ENCODE results near the gene CIITA. TPM values are rescaled to one million over a fixed set of nuclear protein-coding genes. Genes with fewer than 3 reads are reported as not detected.
"Not testable (repeated sequence)": the region's sequence is repeated elsewhere in the genome, so short reads cannot be mapped to it uniquely, and the experiment has no call there.

Gene CIITA
- 1 to 10 TPM; 2.8 to 5.5 TPM for polyA plus RNA-seq

DNA sequence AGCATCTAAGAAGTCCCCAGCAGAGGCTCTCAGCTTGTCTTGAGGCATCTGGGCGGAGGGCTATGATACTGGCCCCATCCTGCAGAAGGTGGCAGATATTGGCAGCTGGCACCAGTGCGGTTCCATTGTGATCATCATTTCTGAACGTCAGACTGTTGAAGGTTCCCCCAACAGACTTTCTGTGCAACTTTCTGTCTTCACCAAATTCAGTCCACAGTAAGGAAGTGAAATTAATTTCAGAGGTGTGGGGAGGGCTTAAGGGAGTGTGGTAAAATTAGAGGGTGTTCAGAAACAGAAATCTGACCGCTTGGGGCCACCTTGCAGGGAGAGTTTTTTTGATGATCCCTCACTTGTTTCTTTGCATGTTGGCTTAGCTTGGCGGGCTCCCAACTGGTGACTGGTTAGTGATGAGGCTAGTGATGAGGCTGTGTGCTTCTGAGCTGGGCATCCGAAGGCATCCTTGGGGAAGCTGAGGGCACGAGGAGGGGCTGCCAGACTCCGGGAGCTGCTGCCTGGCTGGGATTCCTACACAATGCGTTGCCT, at the start of gene CIITA:
Gene CIITA (plus strand): TSS at position 404 of the 543 bp plus-strand sequence. CDS start 129 bp downstream, at position 533.
- Histone ChIP-seq H3K27ac (ENCODE audit: low read depth in 2 of 2, low read length in 1 of 2) (peak within 1 kb of the TSS in 1 of 2 donors; percentile 17), H3K4me3 (ENCODE audit: low read depth in 1 of 2, low read length in 2 of 2) (peak within 1 kb of the TSS; percentile 7 to 25), H3K4me1 (ENCODE audit: control insufficient read depth in 2 of 2, insufficient read depth in 2 of 2, low read length in 1 of 2) (peaks cover 6 to 7% of the 10 kb centered on the region in 2 donors), H3K9me3 (ENCODE audit: control insufficient read depth in 2 of 2, insufficient read depth in 1 of 2, low read depth in 1 of 2, low read length in 1 of 2) (no peaks in the 10 kb centered on the region), H3K36me3 (ENCODE audit: control insufficient read depth in 2 of 2, insufficient read depth in 2 of 2, low read length in 1 of 2) (no peaks in the 10 kb centered on the region), H3K27me3 (ENCODE audit: control insufficient read depth in 1 of 2, insufficient read depth in 2 of 2, low read length in 2 of 2) (no peaks in the 10 kb centered on the region)
- 34 to 36% methylated on average over 9 of the region's 9 CpGs for WGBS, 2 donors

- Histone ChIP-seq H3K4me3 (ENCODE audit: low read depth in 1 of 2, low read length in 2 of 2) (no peak overlapping the region), H3K9me3 (ENCODE audit: control insufficient read depth in 2 of 2, insufficient read depth in 1 of 2, low read depth in 1 of 2, low read length in 1 of 2) (no peaks in the 10 kb centered on the region), H3K4me1 (ENCODE audit: control insufficient read depth in 2 of 2, insufficient read depth in 2 of 2, low read length in 1 of 2) (peaks cover 3 to 11% of the 10 kb centered on the region in 2 donors), H3K36me3 (ENCODE audit: control insufficient read depth in 2 of 2, insufficient read depth in 2 of 2, low read length in 1 of 2) (no peaks in the 10 kb centered on the region), H3K27ac (ENCODE audit: low read depth in 2 of 2, low read length in 1 of 2) (peak overlapping the region; percentile 74 to 84), H3K27me3 (ENCODE audit: control insufficient read depth in 1 of 2, insufficient read depth in 2 of 2, low read length in 2 of 2) (no peaks in the 10 kb centered on the region)
- 28 to 34% methylated on average over 11 of the region's 11 CpGs for WGBS, 2 donors
Observed at GRCh38 chr16:10827691-10828341, 49.2 kb upstream of the CIITA start.

GRCh38 chr16:10828851-10829366, 48.1 kb upstream of the CIITA start:
- peak overlapping the region; percentile 74 to 84 for H3K27ac ChIP-seq (ENCODE audit: low read depth in 2 of 2, low read length in 1 of 2)
- no peaks in the 10 kb centered on the region for H3K9me3 ChIP-seq (ENCODE audit: control insufficient read depth in 2 of 2, insufficient read depth in 1 of 2, low read depth in 1 of 2, low read length in 1 of 2)
- no peaks in the 10 kb centered on the region for H3K27me3 ChIP-seq (ENCODE audit: control insufficient read depth in 1 of 2, insufficient read depth in 2 of 2, low read length in 2 of 2)
- peaks cover 3 to 11% of the 10 kb centered on the region in 2 donors for H3K4me1 ChIP-seq (ENCODE audit: control insufficient read depth in 2 of 2, insufficient read depth in 2 of 2, low read length in 1 of 2)
- no peak overlapping the region for H3K4me3 ChIP-seq (ENCODE audit: low read depth in 1 of 2, low read length in 2 of 2)
- H3K36me3 ChIP-seq (ENCODE audit: control insufficient read depth in 2 of 2, insufficient read depth in 2 of 2, low read length in 1 of 2): no peaks in the 10 kb centered on the region
- 11 to 14% methylated on average over 17 of the region's 17 CpGs for WGBS, 2 donors

- peak overlapping the region; percentile 30 to 78 for H3K27ac ChIP-seq (ENCODE audit: low read depth in 2 of 2, low read length in 1 of 2)
- H3K9me3 ChIP-seq (ENCODE audit: control insufficient read depth in 2 of 2, insufficient read depth in 1 of 2, low read depth in 1 of 2, low read length in 1 of 2); H3K36me3 ChIP-seq (ENCODE audit: control insufficient read depth in 2 of 2, insufficient read depth in 2 of 2, low read length in 1 of 2); H3K27me3 ChIP-seq (ENCODE audit: control insufficient read depth in 1 of 2, insufficient read depth in 2 of 2, low read length in 2 of 2); H3K4me3 ChIP-seq (ENCODE audit: low read depth in 1 of 2, low read length in 2 of 2): not testable (repeated sequence)
- 47 to 48% methylated on average over 18 of the region's 18 CpGs for WGBS, 2 donors
- H3K4me1 ChIP-seq (ENCODE audit: control insufficient read depth in 2 of 2, insufficient read depth in 2 of 2, low read length in 1 of 2): peaks cover 3 to 11% of the 10 kb centered on the region in 2 donors
Observed at GRCh38 chr16:10829390-10830098, 47.5 kb upstream of the CIITA start.

- H3K27ac ChIP-seq (ENCODE audit: low read depth in 2 of 2, low read length in 1 of 2); H3K36me3 ChIP-seq (ENCODE audit: control insufficient read depth in 2 of 2, insufficient read depth in 2 of 2, low read length in 1 of 2); H3K9me3 ChIP-seq (ENCODE audit: control insufficient read depth in 2 of 2, insufficient read depth in 1 of 2, low read depth in 1 of 2, low read length in 1 of 2); H3K27me3 ChIP-seq (ENCODE audit: control insufficient read depth in 1 of 2, insufficient read depth in 2 of 2, low read length in 2 of 2); H3K4me3 ChIP-seq (ENCODE audit: low read depth in 1 of 2, low read length in 2 of 2): not testable (repeated sequence)
- H3K4me1 ChIP-seq (ENCODE audit: control insufficient read depth in 2 of 2, insufficient read depth in 2 of 2, low read length in 1 of 2): peaks cover 3 to 11% of the 10 kb centered on the region in 2 donors
Observed at GRCh38 chr16:10830240-10830639, 46.8 kb upstream of the CIITA start.

- Histone ChIP-seq H3K4me3 (ENCODE audit: low read depth in 1 of 2, low read length in 2 of 2) (no peak overlapping the region), H3K4me1 (ENCODE audit: control insufficient read depth in 2 of 2, insufficient read depth in 2 of 2, low read length in 1 of 2) (peaks cover 3 to 11% of the 10 kb centered on the region in 2 donors), H3K9me3 (ENCODE audit: control insufficient read depth in 2 of 2, insufficient read depth in 1 of 2, low read depth in 1 of 2, low read length in 1 of 2) (no peaks in the 10 kb centered on the region), H3K27me3 (ENCODE audit: control insufficient read depth in 1 of 2, insufficient read depth in 2 of 2, low read length in 2 of 2) (no peaks in the 10 kb centered on the region), H3K36me3 (ENCODE audit: control insufficient read depth in 2 of 2, insufficient read depth in 2 of 2, low read length in 1 of 2) (no peaks in the 10 kb centered on the region), H3K27ac (ENCODE audit: low read depth in 2 of 2, low read length in 1 of 2) (no peak overlapping the region)
- WGBS, 2 donors: 81 to 85% methylated on average over 10 of the region's 10 CpGs
Observed at GRCh38 chr16:10831894-10832886, 44.8 kb upstream of the CIITA start.

DNA sequence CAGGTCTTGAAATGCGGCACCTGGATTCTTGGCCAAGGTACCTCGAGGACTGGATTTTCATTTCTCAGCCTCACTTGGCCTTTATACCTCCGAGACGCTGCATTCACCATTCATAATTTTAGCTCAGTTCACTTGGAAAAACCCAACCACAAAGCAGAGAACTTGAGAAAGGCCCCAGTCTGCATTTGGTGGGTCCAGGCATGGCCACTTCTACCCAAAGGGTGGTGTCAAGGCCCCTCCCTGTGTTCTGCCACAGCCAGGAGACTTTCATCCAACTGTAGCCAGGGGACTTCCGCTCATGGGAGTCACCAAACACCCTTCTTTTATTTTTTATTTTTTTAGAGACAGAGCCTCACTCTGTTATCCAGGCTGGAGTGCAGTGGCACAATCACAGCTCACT, 43.7 kb upstream of the CIITA start:
- peaks cover 1 to 4% of the 10 kb centered on the region in 2 donors for H3K4me1 ChIP-seq (ENCODE audit: control insufficient read depth in 2 of 2, insufficient read depth in 2 of 2, low read length in 1 of 2)
- H3K27me3 ChIP-seq (ENCODE audit: control insufficient read depth in 1 of 2, insufficient read depth in 2 of 2, low read length in 2 of 2): no peaks in the 10 kb centered on the region
- no peaks in the 10 kb centered on the region for H3K9me3 ChIP-seq (ENCODE audit: control insufficient read depth in 2 of 2, insufficient read depth in 1 of 2, low read depth in 1 of 2, low read length in 1 of 2)
- H3K27ac ChIP-seq (ENCODE audit: low read depth in 2 of 2, low read length in 1 of 2): no peak overlapping the region
- H3K36me3 ChIP-seq (ENCODE audit: control insufficient read depth in 2 of 2, insufficient read depth in 2 of 2, low read length in 1 of 2): no peaks in the 10 kb centered on the region
- no peak overlapping the region for H3K4me3 ChIP-seq (ENCODE audit: low read depth in 1 of 2, low read length in 2 of 2)
- 88 to 89% methylated on average over 5 of the region's 5 CpGs for WGBS, 2 donors

DNA sequence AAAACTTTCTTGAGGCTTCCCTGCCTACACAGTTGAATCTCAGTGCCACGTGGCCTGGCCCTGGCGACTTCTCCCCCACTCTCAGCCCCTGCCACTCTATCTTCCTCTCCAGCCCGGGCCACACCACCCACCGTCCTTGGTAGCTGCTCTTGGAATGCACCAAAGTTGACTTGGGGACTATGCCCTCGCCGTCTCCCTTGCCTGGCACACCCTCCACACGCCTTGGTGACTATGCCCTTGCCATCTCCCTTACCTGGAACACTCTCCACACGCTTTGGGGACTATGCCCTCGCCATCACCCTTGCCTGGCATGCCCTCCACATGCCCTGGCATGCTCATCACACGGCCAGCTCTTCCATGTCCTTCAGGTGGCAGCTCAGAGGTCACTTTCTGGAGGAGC, 42.9 kb upstream of the CIITA start:
- H3K36me3 ChIP-seq (ENCODE audit: control insufficient read depth in 2 of 2, insufficient read depth in 2 of 2, low read length in 1 of 2): no peaks in the 10 kb centered on the region
- WGBS, 2 donors: 70 to 84% methylated on average over 10 of the region's 10 CpGs
- no peaks in the 10 kb centered on the region for H3K27me3 ChIP-seq (ENCODE audit: control insufficient read depth in 1 of 2, insufficient read depth in 2 of 2, low read length in 2 of 2)
- no peak overlapping the region for H3K27ac ChIP-seq (ENCODE audit: low read depth in 2 of 2, low read length in 1 of 2)
- no peak overlapping the region for H3K4me3 ChIP-seq (ENCODE audit: low read depth in 1 of 2, low read length in 2 of 2)
- no peaks in the 10 kb centered on the region for H3K4me1 ChIP-seq (ENCODE audit: control insufficient read depth in 2 of 2, insufficient read depth in 2 of 2, low read length in 1 of 2)
- H3K9me3 ChIP-seq (ENCODE audit: control insufficient read depth in 2 of 2, insufficient read depth in 1 of 2, low read depth in 1 of 2, low read length in 1 of 2): no peaks in the 10 kb centered on the region

DNA sequence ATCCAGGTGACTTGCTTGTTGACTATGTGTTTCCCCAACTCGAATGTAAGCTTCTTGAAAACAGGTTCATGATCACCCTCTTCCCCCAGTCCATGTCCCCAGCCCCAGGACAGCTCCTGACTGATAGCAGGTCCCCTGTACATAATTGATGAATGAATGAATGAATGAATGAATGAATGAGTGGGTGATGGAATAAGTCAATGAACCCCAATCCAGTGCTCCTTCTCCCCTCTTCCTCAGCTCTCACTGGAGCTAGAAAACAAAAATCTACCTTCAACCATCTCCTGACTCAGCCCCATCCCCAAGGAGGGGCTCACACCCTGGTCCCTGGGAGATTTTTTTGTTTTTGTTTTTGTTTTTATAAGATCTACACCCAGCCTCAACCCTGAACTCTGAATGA, 42.2 kb upstream of the CIITA start:
- H3K4me3 ChIP-seq (ENCODE audit: low read depth in 1 of 2, low read length in 2 of 2): no peak overlapping the region
- no peaks in the 10 kb centered on the region for H3K36me3 ChIP-seq (ENCODE audit: control insufficient read depth in 2 of 2, insufficient read depth in 2 of 2, low read length in 1 of 2)
- H3K27ac ChIP-seq (ENCODE audit: low read depth in 2 of 2, low read length in 1 of 2): no peak overlapping the region
- H3K4me1 ChIP-seq (ENCODE audit: control insufficient read depth in 2 of 2, insufficient read depth in 2 of 2, low read length in 1 of 2): no peaks in the 10 kb centered on the region
- H3K9me3 ChIP-seq (ENCODE audit: control insufficient read depth in 2 of 2, insufficient read depth in 1 of 2, low read depth in 1 of 2, low read length in 1 of 2): no peaks in the 10 kb centered on the region
- no peaks in the 10 kb centered on the region for H3K27me3 ChIP-seq (ENCODE audit: control insufficient read depth in 1 of 2, insufficient read depth in 2 of 2, low read length in 2 of 2)
- 85 to 88% methylated on average over 1 of the region's 1 CpG for WGBS, 2 donors
